ENCODE data around the gene KRTAP22-1.

The KRTAP22-1 gene

DNA sequence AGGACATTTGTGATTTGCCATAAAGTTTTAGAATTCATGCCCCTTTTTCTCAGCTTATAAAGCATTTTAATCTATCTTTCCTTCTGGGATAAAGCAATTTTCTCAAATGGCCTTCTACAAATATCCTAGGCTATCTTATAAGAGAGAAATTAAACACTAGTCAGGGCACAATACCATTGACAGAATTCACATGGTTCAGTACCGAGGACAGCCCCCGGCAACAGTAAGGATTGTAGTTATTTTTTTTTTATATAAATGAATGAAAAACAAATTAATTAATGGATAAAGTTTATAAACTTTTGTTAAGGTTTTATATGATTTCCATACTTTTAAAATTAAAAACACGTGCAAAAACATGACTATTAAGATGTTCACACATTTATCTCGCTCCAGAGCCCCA is 27.2 kb downstream of the KRTAP22-1 start:
- no peak for DNase-seq

- no peak for DNase-seq
Measured at GRCh38 chr21:30629200-30629599, 28.3 kb downstream of the KRTAP22-1 start.

- DNase-seq, result no peak
Measured at GRCh38 chr21:30634906-30635305, 34.0 kb downstream of the KRTAP22-1 start, which contains the start of gene KRTAP20-2. TSS of gene KRTAP20-2 (plus strand) at chr21:30635206. CDS start at chr21:30635264, 58 bp downstream.

DNA sequence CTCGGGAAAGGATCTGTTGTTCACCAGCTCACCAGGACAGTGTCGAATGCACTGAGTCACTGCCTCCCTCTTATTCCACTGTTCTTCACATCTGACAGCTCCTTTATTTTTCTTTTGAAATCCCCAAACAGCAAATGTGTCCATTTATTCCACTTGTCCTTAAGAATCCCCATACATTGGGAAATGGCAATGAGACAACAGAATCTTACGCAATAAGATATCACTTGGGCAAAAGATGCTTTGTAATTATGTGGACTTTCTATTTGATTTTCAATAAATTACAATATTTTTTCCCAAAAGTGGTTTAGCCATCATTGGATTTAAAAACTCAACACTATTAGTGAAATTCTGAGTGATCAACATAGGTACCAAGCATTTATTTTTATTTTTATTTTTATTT is 37.8 kb downstream of the KRTAP22-1 start:
- no peak for DNase-seq

DNA sequence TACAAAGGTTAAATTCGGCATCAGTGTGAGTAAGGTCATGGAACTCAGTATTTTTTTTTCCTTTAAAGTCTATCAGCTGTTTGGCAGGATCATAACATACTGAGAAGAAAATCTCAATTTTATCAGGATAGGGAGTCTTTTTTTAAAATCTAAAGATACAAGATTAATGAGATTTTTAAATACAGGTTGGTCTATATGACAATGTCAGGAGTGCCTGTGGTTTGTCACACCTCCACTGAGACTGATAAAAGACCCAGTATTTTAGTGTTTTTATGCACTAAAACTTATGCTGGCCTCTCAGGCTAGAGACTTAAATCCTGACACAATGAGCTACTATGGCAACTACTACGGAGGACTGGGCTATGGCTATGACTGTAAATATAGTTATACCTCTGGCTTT is 41.7 kb downstream of the KRTAP22-1 start, which contains the start of gene KRTAP20-3:
Gene KRTAP20-3, plus strand, starts transcription at position 301 of the 400 bp plus-strand sequence.
- DNase-seq, result no peak

DNA sequence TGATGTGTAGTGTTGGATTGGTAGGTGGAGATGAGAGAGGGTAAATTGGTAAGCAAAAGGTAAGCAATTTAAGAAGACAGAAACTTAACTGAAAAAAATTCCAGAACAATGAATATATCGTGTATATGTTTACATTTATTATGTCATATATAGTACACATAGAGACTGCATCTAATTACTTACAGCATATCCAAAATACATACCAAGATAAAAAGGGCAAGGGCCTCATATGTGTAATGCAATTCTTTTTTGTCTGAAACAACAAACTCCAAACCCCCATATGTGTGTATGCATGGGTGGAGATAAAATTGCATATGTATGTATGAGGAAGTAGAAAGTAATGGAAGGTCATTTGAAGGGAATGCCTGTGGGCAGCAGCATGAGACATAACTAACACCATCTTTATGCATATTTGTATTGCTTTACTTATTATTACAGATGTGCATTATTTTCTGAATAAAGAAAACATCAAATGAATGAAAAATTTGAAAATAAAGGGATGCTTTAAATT is 46.1 kb downstream of the KRTAP22-1 start:
- no peak for DNase-seq

All from SHP77 treated with DMSO at 0.1 percent for 48 hours (cell line).